ENCODE data around the gene PFDN6. TPM values are rescaled to one million over a fixed set of nuclear protein-coding genes. Genes with fewer than 3 reads are reported as not detected.
"Not testable (repeated sequence)": the region's sequence is repeated elsewhere in the genome, so short reads cannot be mapped to it uniquely, and the experiment has no call there.

PFDN6 gene
- total RNA-seq, 1 experiment from 2014 or later = 83.4 TPM

GRCh38 chr6:33279971-33280511, 9.4 kb upstream of the PFDN6 start:
- CTCF ChIA-PET = no interaction called here
- BruUV-seq (replicated peaks) = no TSS peak
- H3K27ac ChIP-seq (ENCODE audit: low read depth, low read length, poor library complexity, severe bottlenecking) = no peak overlapping the region
- H3K9me3 ChIP-seq (ENCODE audit: low read depth, low read length, poor library complexity, severe bottlenecking) = no peaks in the 10 kb centered on the region
- no peaks in the 10 kb centered on the region for H3K27me3 ChIP-seq (replicated peaks; ENCODE audit: insufficient read depth, low read depth, low read length, poor library complexity)
- intact Hi-C loops (cut with micrococcal nuclease; ENCODE audit: unreplicated experiment) = no loop called here
- peak; percentile 54 for TF ChIP-seq CTCF (conservative IDR thresholded peaks at IDR 0.05; ENCODE audit: low read depth, low read length)
- no peak for TF ChIP-seq EZH2 (IDR thresholded peaks at IDR 0.05; ENCODE audit: borderline replicate concordance, low read depth, low read length, poor library complexity, severe bottlenecking)
- no peak overlapping the region for H3K4me3 ChIP-seq (ENCODE audit: low read depth, low read length, poor library complexity, severe bottlenecking)
- peaks cover 19% of the 10 kb centered on the region for H3K4me1 ChIP-seq (ENCODE audit: insufficient read depth, low read length, poor library complexity, severe bottlenecking)
- H3K36me3 ChIP-seq (ENCODE audit: insufficient read depth, low read length, poor library complexity, severe bottlenecking) = peaks cover 49% of the 10 kb centered on the region
- peak; percentile 69 for DNase-seq (ENCODE audit: low spot score)
- POLR2A ChIA-PET (ENCODE audit: low non-redundant PET) = no interaction called here

- BruUV-seq (replicated peaks) = no TSS peak
- peaks cover 44% of the 10 kb centered on the region for H3K36me3 ChIP-seq (ENCODE audit: insufficient read depth, low read length, poor library complexity, severe bottlenecking)
- DNase-seq (ENCODE audit: low spot score) = no peak
- POLR2A ChIA-PET (ENCODE audit: low non-redundant PET) = interaction anchor here (0.5 kb wide), 1 partner anchor 65 kb away, joined by 5 read pairs; no protein-coding TSS in a partner anchor
- no peak overlapping the region for H3K4me3 ChIP-seq (ENCODE audit: low read depth, low read length, poor library complexity, severe bottlenecking)
- intact Hi-C loops (cut with micrococcal nuclease; ENCODE audit: unreplicated experiment) = no loop called here
- H3K27ac ChIP-seq (ENCODE audit: low read depth, low read length, poor library complexity, severe bottlenecking) = no peak overlapping the region
- CTCF ChIA-PET = no interaction called here
- no peaks in the 10 kb centered on the region for H3K27me3 ChIP-seq (replicated peaks; ENCODE audit: insufficient read depth, low read depth, low read length, poor library complexity)
- no peaks in the 10 kb centered on the region for H3K9me3 ChIP-seq (ENCODE audit: low read depth, low read length, poor library complexity, severe bottlenecking)
- no peak for TF ChIP-seq CTCF (conservative IDR thresholded peaks at IDR 0.05; ENCODE audit: low read depth, low read length)
- no peak for TF ChIP-seq EZH2 (IDR thresholded peaks at IDR 0.05; ENCODE audit: borderline replicate concordance, low read depth, low read length, poor library complexity, severe bottlenecking)
- H3K4me1 ChIP-seq (ENCODE audit: insufficient read depth, low read length, poor library complexity, severe bottlenecking) = peaks cover 14% of the 10 kb centered on the region
Measured at GRCh38 chr6:33280539-33280938, 8.9 kb upstream of the PFDN6 start.

- H3K4me3 ChIP-seq (ENCODE audit: low read depth, low read length, poor library complexity, severe bottlenecking); CTCF ChIA-PET; DNase-seq (ENCODE audit: low spot score); intact Hi-C loops (cut with micrococcal nuclease; ENCODE audit: unreplicated experiment); BruUV-seq (replicated peaks); H3K4me1 ChIP-seq (ENCODE audit: insufficient read depth, low read length, poor library complexity, severe bottlenecking); POLR2A ChIA-PET (ENCODE audit: low non-redundant PET); H3K27ac ChIP-seq (ENCODE audit: low read depth, low read length, poor library complexity, severe bottlenecking); H3K9me3 ChIP-seq (ENCODE audit: low read depth, low read length, poor library complexity, severe bottlenecking); H3K27me3 ChIP-seq (replicated peaks; ENCODE audit: insufficient read depth, low read depth, low read length, poor library complexity): not testable (repeated sequence)
- peaks cover 38% of the 10 kb centered on the region for H3K36me3 ChIP-seq (ENCODE audit: insufficient read depth, low read length, poor library complexity, severe bottlenecking)
Measured at GRCh38 chr6:33285214-33285613, 4.2 kb upstream of the PFDN6 start.
